Natural killer cell (primary cell): ENCODE data around the gene MCTP1. TPM values are rescaled to one million over a fixed set of nuclear protein-coding genes. Genes with fewer than 3 reads are reported as not detected.

Experiments used
- ATAC-seq, 3 donors: fragments of 150-1000 bp in 2 of 3; fragments of 200-7000 bp in 1 of 3; cut with Tn5 transposase; 1 replicate in 1 of 3; 2 replicates in 2 of 3; pipeline ENCODE4 v1.10.0; 2021; ENCODE audit warnings: mild to moderate bottlenecking in 2 of 3, moderate library complexity in 2 of 3
- DNase-seq, 2 donors: peaks; one replicate each; pipeline versions ENCODE4 v3.0.0 to v3.0.0-alpha.2; 2013 to 2021; ENCODE audit warnings: mixed read lengths in 1 of 2
- H3K27ac ChIP-seq: one replicate; pipeline ENCODE4 v1.5.1; 2013; ENCODE audit warnings: mild to moderate bottlenecking, low read length
- H3K27me3 ChIP-seq: one replicate; pipeline ENCODE4 v1.6.1; 2013; ENCODE audit warnings: low read length; ENCODE audit not compliant: control insufficient read depth, insufficient read depth
- H3K36me3 ChIP-seq: one replicate; pipeline ENCODE4 v1.6.1; 2013; ENCODE audit warnings: low read length; ENCODE audit not compliant: control insufficient read depth, insufficient read depth
- H3K4me1 ChIP-seq: one replicate; pipeline ENCODE4 v1.6.1; 2013; ENCODE audit warnings: low read length; ENCODE audit not compliant: control insufficient read depth, insufficient read depth
- H3K4me3 ChIP-seq: one replicate; pipeline ENCODE4 v1.5.1; 2013; ENCODE audit warnings: low read length
- H3K9me3 ChIP-seq: one replicate; pipeline ENCODE4 v1.6.1; 2013; ENCODE audit warnings: low read length; ENCODE audit not compliant: control insufficient read depth, insufficient read depth
- H3K27ac Mint-ChIP-seq, 2 donors: one replicate each; pipeline ENCODE4 v1.8.0; 2022; ENCODE audit warnings: mild to moderate bottlenecking in 2 of 2, mixed read lengths in 2 of 2, moderate library complexity in 1 of 2
- H3K27me3 Mint-ChIP-seq, 2 donors: one replicate each; pipeline ENCODE4 v1.8.0; 2022; ENCODE audit warnings: low read depth in 2 of 2, mixed read lengths in 2 of 2
- H3K36me3 Mint-ChIP-seq: one replicate; pipeline ENCODE4 v1.8.0; 2022; ENCODE audit warnings: mixed read lengths
- H3K4me1 Mint-ChIP-seq, 2 donors: one replicate each; pipeline ENCODE4 v1.8.0; 2022; ENCODE audit warnings: mixed read lengths in 2 of 2
- H3K4me3 Mint-ChIP-seq: one replicate; pipeline ENCODE4 v1.8.0; 2022; ENCODE audit warnings: mild to moderate bottlenecking, moderate library complexity, mixed read lengths
- H3K9me3 Mint-ChIP-seq, 2 donors: one replicate each; pipeline ENCODE4 v1.8.0; 2022; ENCODE audit warnings: mixed read lengths in 2 of 2
- CTCF ChIP-seq: fragments of 200-600 bp; IDR thresholded peaks from one replicate; pipeline ENCODE4 v1.8.0; 2022; ENCODE audit warnings: antibody characterized with exemption
- WGBS: methylation state at CpG from one replicate; pipeline ENCODE4 v1.1.7; 2013; ENCODE audit warnings: missing lambda C conversion rate; ENCODE audit not compliant: insufficient coverage; 5-methylcytosine and 5-hydroxymethylcytosine counted together
- intact Hi-C: fragments of 100-400 bp; cut with micrococcal nuclease; formaldehyde crosslinking; loops from one replicate; pipeline ENCODE4 v1.14.2; 2022
- total RNA-seq, 4 donors: library from RNA; stranded (reverse); fragments of 120-200 nt in 1 of 4; gene quantifications; one replicate each; pipeline versions ENCODE4 v1.2.3 to v1.2.4, GENCODE V29; 2013 to 2022

Gene MCTP1
- total RNA-seq, 3 donors from 2014 or later (not counting 1 experiment from before 2014, with no cell fraction given): 4.7 to 15.1 (median 9.8) TPM

GRCh38 chr5:95219411-95219810 lies 65.5 kb downstream of the MCTP1 start:
- Mint-ChIP-seq H3K36me3 (no peaks in the 10 kb centered on the region), H3K27me3 (no peaks in the 10 kb centered on the region), H3K9me3 (no peaks in the 10 kb centered on the region), H3K4me3 (no peak overlapping the region), H3K4me1 (no peaks in the 10 kb centered on the region), H3K27ac (no peak overlapping the region)
- DNase-seq: no peak
- Histone ChIP-seq H3K27ac (no peak overlapping the region), H3K27me3 (no peaks in the 10 kb centered on the region), H3K4me1 (no peaks in the 10 kb centered on the region), H3K4me3 (no peak overlapping the region), H3K9me3 (no peaks in the 10 kb centered on the region), H3K36me3 (no peaks in the 10 kb centered on the region)
- intact Hi-C loops: no loop called here
- WGBS: 97% methylated on average over 3 of the region's 3 CpGs
- ATAC-seq: no peak
- TF ChIP-seq CTCF: no peak

GRCh38 chr5:95217881-95218280 lies 67.0 kb downstream of the MCTP1 start:
- no peaks in the 10 kb centered on the region for H3K9me3 Mint-ChIP-seq
- no peak for TF ChIP-seq CTCF

GRCh38 chr5:95217351-95217750 lies 67.5 kb downstream of the MCTP1 start:
- H3K9me3 ChIP-seq: no peaks in the 10 kb centered on the region
- Mint-ChIP-seq H3K27ac (no peak overlapping the region), H3K9me3 (no peaks in the 10 kb centered on the region), H3K4me1 (no peaks in the 10 kb centered on the region), H3K4me3 (no peak overlapping the region), H3K36me3 (no peaks in the 10 kb centered on the region), H3K27me3 (no peaks in the 10 kb centered on the region)
- no peaks in the 10 kb centered on the region for H3K4me1 ChIP-seq
- no peaks in the 10 kb centered on the region for H3K36me3 ChIP-seq
- 100% methylated on average over 1 of the region's 4 CpGs for WGBS
- H3K27ac ChIP-seq: no peak overlapping the region
- no peak for TF ChIP-seq CTCF
- DNase-seq (no peak), ATAC-seq (no peak)
- no peak overlapping the region for H3K4me3 ChIP-seq
- intact Hi-C loops: no loop called here
- no peaks in the 10 kb centered on the region for H3K27me3 ChIP-seq

More at GRCh38 chr5:95217881-95218280, 67.0 kb downstream of the MCTP1 start:
- Mint-ChIP-seq H3K36me3 (no peaks in the 10 kb centered on the region), H3K27me3 (no peaks in the 10 kb centered on the region), H3K4me3 (no peak overlapping the region), H3K4me1 (no peaks in the 10 kb centered on the region), H3K27ac (no peak overlapping the region)
- no peaks in the 10 kb centered on the region for H3K27me3 ChIP-seq
- intact Hi-C loops: no loop called here
- ATAC-seq: no peak
- H3K36me3 ChIP-seq: no peaks in the 10 kb centered on the region
- H3K4me1 ChIP-seq: no peaks in the 10 kb centered on the region
- H3K4me3 ChIP-seq: no peak overlapping the region
- no peak for DNase-seq
- H3K27ac ChIP-seq: no peak overlapping the region
- 70% methylated on average over 2 of the region's 2 CpGs for WGBS
- no peaks in the 10 kb centered on the region for H3K9me3 ChIP-seq
